Suprapubic skin (tissue), 3 donors: ENCODE results near the gene LILRB2.

ENCODE experiments used
- EP300 ChIP-seq: sonication (generic); formaldehyde crosslinking; IDR thresholded peaks from one replicate; pipeline ENCODE4 v1.6.1; 2017; ENCODE audit warnings: antibody characterized with exemption
- POLR2A ChIP-seq, 2 donors: fragments of 450-650 bp; IDR thresholded peaks; one replicate each; pipeline ENCODE4 v1.6.1; 2017; ENCODE audit warnings: antibody characterized with exemption in 2 of 2, mild to moderate bottlenecking in 2 of 2, moderate library complexity in 2 of 2
- TF ChIP-seq, protein P1 (sequence below), 2 donors: fragments of 200-600 bp in 1 of 2; fragments of 450-650 bp in 1 of 2; sonication (generic) in 1 of 2; IDR thresholded peaks; one replicate each; pipeline ENCODE4 v1.5.1; 2016 to 2019; ENCODE audit warnings: antibody characterized with exemption in 2 of 2, mild to moderate bottlenecking in 1 of 2, moderate library complexity in 1 of 2

DNA sequence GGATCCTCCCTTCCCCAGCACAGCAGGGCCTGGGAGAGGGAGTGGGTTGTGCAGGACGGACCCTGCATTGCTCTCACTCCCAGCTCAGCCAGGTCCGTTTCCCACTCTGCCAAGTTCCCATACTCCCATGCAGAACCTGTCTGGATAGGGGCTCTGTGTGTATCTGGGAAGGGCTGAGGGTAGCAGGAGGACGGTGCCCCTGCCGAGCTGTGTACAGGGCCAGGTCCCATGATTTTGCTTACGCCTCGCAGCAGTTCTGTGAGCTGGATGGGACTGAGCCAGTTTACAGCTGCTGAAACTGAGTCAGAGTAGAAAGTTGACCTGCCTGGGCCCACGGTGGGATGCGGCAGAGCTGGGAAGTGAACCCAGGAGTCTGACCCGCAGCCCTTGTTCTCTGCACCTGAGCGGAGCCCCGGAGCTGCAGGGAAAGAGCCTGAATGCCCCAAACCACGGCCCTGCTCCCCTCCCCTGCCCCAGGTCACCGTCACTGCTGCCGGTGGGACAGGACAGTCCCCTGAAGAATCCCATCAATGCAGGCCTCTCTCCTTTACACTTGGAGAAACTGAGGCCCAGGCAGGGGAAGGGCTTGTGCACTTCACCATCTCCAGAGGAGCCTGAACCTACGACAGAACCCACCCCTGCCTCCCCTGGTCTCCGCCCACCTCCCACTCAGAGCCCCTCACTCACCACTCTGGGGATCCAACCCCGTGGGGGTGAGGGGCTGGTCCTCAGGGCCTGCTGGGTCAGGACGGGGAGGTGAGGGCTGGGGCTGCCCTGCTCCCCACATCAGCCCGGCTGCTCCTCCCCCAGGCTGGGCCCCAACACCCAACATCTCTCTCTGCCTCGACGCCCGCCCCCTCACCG, 27.3 kb downstream of the LILRB2 start:
- TF ChIP-seq, protein P1, sequence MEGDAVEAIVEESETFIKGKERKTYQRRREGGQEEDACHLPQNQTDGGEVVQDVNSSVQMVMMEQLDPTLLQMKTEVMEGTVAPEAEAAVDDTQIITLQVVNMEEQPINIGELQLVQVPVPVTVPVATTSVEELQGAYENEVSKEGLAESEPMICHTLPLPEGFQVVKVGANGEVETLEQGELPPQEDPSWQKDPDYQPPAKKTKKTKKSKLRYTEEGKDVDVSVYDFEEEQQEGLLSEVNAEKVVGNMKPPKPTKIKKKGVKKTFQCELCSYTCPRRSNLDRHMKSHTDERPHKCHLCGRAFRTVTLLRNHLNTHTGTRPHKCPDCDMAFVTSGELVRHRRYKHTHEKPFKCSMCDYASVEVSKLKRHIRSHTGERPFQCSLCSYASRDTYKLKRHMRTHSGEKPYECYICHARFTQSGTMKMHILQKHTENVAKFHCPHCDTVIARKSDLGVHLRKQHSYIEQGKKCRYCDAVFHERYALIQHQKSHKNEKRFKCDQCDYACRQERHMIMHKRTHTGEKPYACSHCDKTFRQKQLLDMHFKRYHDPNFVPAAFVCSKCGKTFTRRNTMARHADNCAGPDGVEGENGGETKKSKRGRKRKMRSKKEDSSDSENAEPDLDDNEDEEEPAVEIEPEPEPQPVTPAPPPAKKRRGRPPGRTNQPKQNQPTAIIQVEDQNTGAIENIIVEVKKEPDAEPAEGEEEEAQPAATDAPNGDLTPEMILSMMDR (IDR thresholded peaks at IDR 0.05) = no peak
- TF ChIP-seq POLR2A (IDR thresholded peaks at IDR 0.05) (no peak), EP300 (no peak)
